ENCODE results near the gene MED12L.
"Not testable (repeated sequence)": the region's sequence is repeated elsewhere in the genome, so short reads cannot be mapped to it uniquely, and the experiment has no call there.

MED12L gene

GRCh38 chr3:151085227-151085888 lies at the start of gene MED12L:
Gene MED12L, plus strand, starts transcription at chr3:151085664. Its CDS starts 1,263 bp downstream, at chr3:151086927.
- peak; percentile 76 for DNase-seq

- no peak for DNase-seq
Measured at GRCh38 chr3:151037746-151038477, 47.6 kb upstream of the MED12L start.

GRCh38 chr3:151044706-151045105 lies 40.8 kb upstream of the MED12L start:
- DNase-seq: no peak

GRCh38 chr3:151047636-151048035 lies 37.8 kb upstream of the MED12L start:
- peak; percentile 1 for DNase-seq

GRCh38 chr3:151051533-151051932 lies 33.9 kb upstream of the MED12L start:
- no peak for DNase-seq

GRCh38 chr3:151052346-151052745 lies 33.1 kb upstream of the MED12L start:
- DNase-seq: no peak

- no peak for DNase-seq
Measured at GRCh38 chr3:151052756-151053155, 32.7 kb upstream of the MED12L start.

- no peak for DNase-seq
Measured at GRCh38 chr3:151058740-151059139, 26.7 kb upstream of the MED12L start.

GRCh38 chr3:151062611-151063010 lies 22.9 kb upstream of the MED12L start:
- DNase-seq: no peak

GRCh38 chr3:151067158-151067557 lies 18.3 kb upstream of the MED12L start:
- no peak for DNase-seq

GRCh38 chr3:151072842-151073241 lies 12.6 kb upstream of the MED12L start:
- not testable (repeated sequence) for DNase-seq

- no peak for DNase-seq
Measured at GRCh38 chr3:151074256-151074655, 11.2 kb upstream of the MED12L start.

GRCh38 chr3:151075869-151076562 lies 9.4 kb upstream of the MED12L start:
- DNase-seq: peak; percentile 9

- no peak for DNase-seq
Measured at GRCh38 chr3:151076626-151077025, 8.8 kb upstream of the MED12L start.

- not testable (repeated sequence) for DNase-seq
Measured at GRCh38 chr3:151081082-151081481, 4.4 kb upstream of the MED12L start.

- no peak for DNase-seq
Measured at GRCh38 chr3:151082880-151083838, 2.3 kb upstream of the MED12L start.

GRCh38 chr3:151084893-151085226 lies 604 bp upstream of the MED12L start:
- DNase-seq: no peak

GRCh38 chr3:151085889-151086483 lies 522 bp downstream of the MED12L start:
- DNase-seq: peak; percentile 38

GRCh38 chr3:151086484-151087456 lies 1.3 kb downstream of the MED12L start:
- DNase-seq: peak; percentile 85

GRCh38 chr3:151087648-151088047 lies 2.2 kb downstream of the MED12L start:
- no peak for DNase-seq

All from NCI-H2171 (cell line).